ENCODE measurements around the gene TYMP. TPM values are rescaled to one million over a fixed set of nuclear protein-coding genes. Genes with fewer than 3 reads are reported as not detected.

Gene TYMP
- total and polyA plus RNA-seq, 2 donors (not counting 3 experiments of a cell fraction or from before 2014, with no cell fraction given) = 2.0 to 2.4 TPM

- no peak overlapping the region for H3K27ac ChIP-seq (ENCODE audit: insufficient read depth, low read depth, low read length)
- no peak overlapping the region for H3K4me2 ChIP-seq (ENCODE audit: insufficient read depth, low read length)
- peaks cover 5% of the 10 kb centered on the region for H3K4me1 ChIP-seq (ENCODE audit: control insufficient read depth, extremely low read depth, insufficient read depth, low read length)
- BruUV-seq (replicated peaks) = no TSS peak
- H3K4me3 ChIP-seq (replicated peaks in 1 of 3; ENCODE audit: insufficient read depth in 1 of 3, low read depth in 1 of 3, low read length in 3 of 3) = no peak overlapping the region
- no peaks in the 10 kb centered on the region for H3K79me2 ChIP-seq (ENCODE audit: control insufficient read depth, insufficient read depth, low read length)
- H4K20me1 ChIP-seq (replicated peaks; ENCODE audit: control insufficient read depth, extremely low read depth, insufficient read depth, low read length) = no peaks in the 10 kb centered on the region
- peak overlapping the region; percentile 78 for H2AFZ ChIP-seq (ENCODE audit: low read depth, low read length)
- CTCF ChIA-PET = interaction anchor here (0.6 to 2.2 kb wide), 21 partner anchors 9 to 137 kb away, joined by 3 to 16 read pairs (median 5); partner anchors contain the start of genes KLHDC7B, LMF2, MIOX and NCAPH2
- no peak overlapping the region for H3K9ac ChIP-seq (replicated peaks; ENCODE audit: extremely low read depth, insufficient read depth, low read length)
- TF ChIP-seq JUN (IDR thresholded peaks at IDR 0.05; ENCODE audit: borderline replicate concordance, insufficient read depth, insufficient read length, low read depth) = no peak
- no peak for TF ChIP-seq GATA2 (IDR thresholded peaks at IDR 0.05; ENCODE audit: insufficient read depth, insufficient read length, low read depth, low read length)
- no peak for TF ChIP-seq MYC (IDR thresholded peaks at IDR 0.05; ENCODE audit: low read depth, low read length)
- no peak for TF ChIP-seq CTCF (IDR thresholded peaks at IDR 0.05; ENCODE audit: extremely low read depth in 1 of 2, insufficient read depth in 1 of 2, low read depth in 1 of 2, low read length in 2 of 2)
- TF ChIP-seq EZH2 (IDR thresholded peaks at IDR 0.05; ENCODE audit: borderline replicate concordance, low read depth, low read length, severe bottlenecking) = no peak
- TF ChIP-seq POLR2AphosphoS5 (IDR thresholded peaks at IDR 0.05; ENCODE audit: insufficient read depth, low read depth, low read length) = no peak
- TF ChIP-seq MAX (IDR thresholded peaks at IDR 0.05; ENCODE audit: insufficient read depth, insufficient read length) = no peak
- POLR2A ChIA-PET = no interaction called here
- intact Hi-C loops (cut with micrococcal nuclease) = no loop called here
- H3K27me3 ChIP-seq (ENCODE audit: control insufficient read depth in 2 of 2, insufficient read depth in 2 of 2, low read length in 2 of 2) = peaks cover 8 to 14% of the 10 kb centered on the region in 2 experiments
- no peak for FAIRE-seq
- no peak for DNase-seq (ENCODE audit: low read depth, low spot score)
- dilution Hi-C loops (cut with MboI; ENCODE audit: extremely low pct_ligation_motif_present, low sequenced_read_pairs) = no loop called here
- H3K9me1 ChIP-seq (replicated peaks; ENCODE audit: control insufficient read depth, extremely low read depth, insufficient read depth, low read length) = no peaks in the 10 kb centered on the region
- H3K9me3 ChIP-seq (replicated peaks; ENCODE audit: control insufficient read depth, insufficient read depth, low read length) = no peaks in the 10 kb centered on the region
- H3K36me3 ChIP-seq (ENCODE audit: control insufficient read depth in 2 of 2, extremely low read depth in 1 of 2, insufficient read depth in 2 of 2, low read length in 2 of 2) = no peaks in the 10 kb centered on the region
Observed at GRCh38 chr22:50563413-50564160, 33.8 kb upstream of the TYMP start.

Measured in endothelial cell of umbilical vein (primary cell).